Prostate gland (tissue), 2 donors: ENCODE results near the gene LAMTOR5.

Experiments used
- CTCF ChIP-seq, 4 experiments: fragments of 200-600 bp in 2 of 4; fragments of 450-650 bp in 2 of 4; sonication (generic) in 2 of 4; IDR thresholded peaks; 1 replicate in 3 of 4; 2 replicates in 1 of 4; pipeline ENCODE4 v1.5.1; 2016 to 2019; ENCODE audit warnings: antibody characterized with exemption in 4 of 4, mild to moderate bottlenecking in 2 of 4, moderate library complexity in 2 of 4
- POLR2A ChIP-seq: fragments of 450-650 bp; IDR thresholded peaks from one replicate; pipeline ENCODE4 v1.6.1; 2016; ENCODE audit warnings: antibody characterized with exemption, mild to moderate bottlenecking
- POLR2AphosphoS5 ChIP-seq: sonication (generic); formaldehyde crosslinking; IDR thresholded peaks from one replicate; pipeline ENCODE4 v1.6.1; 2017; ENCODE audit warnings: antibody characterized with exemption

GRCh38 chr1:110426854-110427253 lies 19.4 kb upstream of the LAMTOR5 start:
- TF ChIP-seq POLR2A: no peak
- no peak for TF ChIP-seq CTCF (IDR thresholded peaks at IDR 0.05)
- TF ChIP-seq POLR2AphosphoS5: no peak
